ENCODE results near the gene TMEM98.

DNA sequence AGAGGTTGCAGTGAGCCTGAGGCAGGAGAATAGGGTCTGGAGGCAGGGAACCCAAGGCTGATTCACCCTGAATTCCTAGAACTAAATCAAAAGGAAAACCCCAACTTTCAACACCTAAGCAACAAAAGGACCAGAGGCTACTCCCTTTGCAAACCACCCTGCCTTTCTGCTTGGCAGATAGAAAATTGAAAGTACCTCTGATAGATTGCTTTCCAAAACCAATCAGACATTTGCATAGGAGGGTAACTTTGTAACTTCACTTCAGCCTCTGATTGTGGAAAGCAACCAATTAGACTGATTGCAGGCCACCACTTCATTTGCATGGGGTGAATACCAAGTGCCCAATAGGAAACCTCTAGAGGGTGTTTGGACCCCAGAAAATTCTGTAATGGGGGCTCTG, 10.9 kb upstream of the TMEM98 start:
- TF ChIP-seq, protein P1, sequence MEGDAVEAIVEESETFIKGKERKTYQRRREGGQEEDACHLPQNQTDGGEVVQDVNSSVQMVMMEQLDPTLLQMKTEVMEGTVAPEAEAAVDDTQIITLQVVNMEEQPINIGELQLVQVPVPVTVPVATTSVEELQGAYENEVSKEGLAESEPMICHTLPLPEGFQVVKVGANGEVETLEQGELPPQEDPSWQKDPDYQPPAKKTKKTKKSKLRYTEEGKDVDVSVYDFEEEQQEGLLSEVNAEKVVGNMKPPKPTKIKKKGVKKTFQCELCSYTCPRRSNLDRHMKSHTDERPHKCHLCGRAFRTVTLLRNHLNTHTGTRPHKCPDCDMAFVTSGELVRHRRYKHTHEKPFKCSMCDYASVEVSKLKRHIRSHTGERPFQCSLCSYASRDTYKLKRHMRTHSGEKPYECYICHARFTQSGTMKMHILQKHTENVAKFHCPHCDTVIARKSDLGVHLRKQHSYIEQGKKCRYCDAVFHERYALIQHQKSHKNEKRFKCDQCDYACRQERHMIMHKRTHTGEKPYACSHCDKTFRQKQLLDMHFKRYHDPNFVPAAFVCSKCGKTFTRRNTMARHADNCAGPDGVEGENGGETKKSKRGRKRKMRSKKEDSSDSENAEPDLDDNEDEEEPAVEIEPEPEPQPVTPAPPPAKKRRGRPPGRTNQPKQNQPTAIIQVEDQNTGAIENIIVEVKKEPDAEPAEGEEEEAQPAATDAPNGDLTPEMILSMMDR (IDR thresholded peaks at IDR 0.05; ENCODE audit: control extremely low read depth in 1 of 3, insufficient read depth in 1 of 3, low read depth in 1 of 3, low read length in 3 of 3) = no peak
- TF ChIP-seq EP300 (IDR thresholded peaks at IDR 0.05; ENCODE audit: borderline replicate concordance in 1 of 2, low read depth in 2 of 2, low read length in 2 of 2) (no peak), MAFK (IDR thresholded peaks at IDR 0.05; ENCODE audit: low read depth, low read length) (no peak), TCF12 (IDR thresholded peaks at IDR 0.05; ENCODE audit: low read depth, low read length) (no peak), SIN3A (conservative IDR thresholded peaks at IDR 0.05 in 1 of 2, IDR thresholded peaks at IDR 0.05 in 1 of 2; ENCODE audit: low read depth in 1 of 2, low read length in 2 of 2) (no peak), SP1 (IDR thresholded peaks at IDR 0.05; ENCODE audit: low read depth, low read length) (no peak), CHD2 (IDR thresholded peaks at IDR 0.05; ENCODE audit: low read length) (no peak)
- TF ChIP-seq, protein P2, sequence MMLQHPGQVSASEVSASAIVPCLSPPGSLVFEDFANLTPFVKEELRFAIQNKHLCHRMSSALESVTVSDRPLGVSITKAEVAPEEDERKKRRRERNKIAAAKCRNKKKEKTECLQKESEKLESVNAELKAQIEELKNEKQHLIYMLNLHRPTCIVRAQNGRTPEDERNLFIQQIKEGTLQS (IDR thresholded peaks at IDR 0.05; ENCODE audit: insufficient read depth, low read depth, low read length) = no peak
- TF ChIP-seq, protein P3, sequence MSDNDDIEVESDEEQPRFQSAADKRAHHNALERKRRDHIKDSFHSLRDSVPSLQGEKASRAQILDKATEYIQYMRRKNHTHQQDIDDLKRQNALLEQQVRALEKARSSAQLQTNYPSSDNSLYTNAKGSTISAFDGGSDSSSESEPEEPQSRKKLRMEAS (IDR thresholded peaks at IDR 0.05) = no peak
